ENCODE measurements around the gene TSPAN16.

- TF ChIP-seq PREB (CRISPR knock-in tag; IDR thresholded peaks at IDR 0.05; ENCODE audit: borderline replicate concordance) (no peak), CTCF (IDR thresholded peaks at IDR 0.05) (no peak), ZNF416 (CRISPR knock-in tag; IDR thresholded peaks at IDR 0.05) (no peak)
Measured at GRCh38 chr19:11325544-11325943, 29.6 kb downstream of the TSPAN16 start.

All from WTC11 (cell line).